ENCODE results near the gene BEND6. TPM values are rescaled to one million over a fixed set of nuclear protein-coding genes. Genes with fewer than 3 reads are reported as not detected.
A peak's percentile ranks its signal among the peaks of the same experiment; 100 is the strongest.

Gene BEND6
- total RNA-seq, 2 donors from 2014 or later: 0.32 to 0.48 TPM

DNA sequence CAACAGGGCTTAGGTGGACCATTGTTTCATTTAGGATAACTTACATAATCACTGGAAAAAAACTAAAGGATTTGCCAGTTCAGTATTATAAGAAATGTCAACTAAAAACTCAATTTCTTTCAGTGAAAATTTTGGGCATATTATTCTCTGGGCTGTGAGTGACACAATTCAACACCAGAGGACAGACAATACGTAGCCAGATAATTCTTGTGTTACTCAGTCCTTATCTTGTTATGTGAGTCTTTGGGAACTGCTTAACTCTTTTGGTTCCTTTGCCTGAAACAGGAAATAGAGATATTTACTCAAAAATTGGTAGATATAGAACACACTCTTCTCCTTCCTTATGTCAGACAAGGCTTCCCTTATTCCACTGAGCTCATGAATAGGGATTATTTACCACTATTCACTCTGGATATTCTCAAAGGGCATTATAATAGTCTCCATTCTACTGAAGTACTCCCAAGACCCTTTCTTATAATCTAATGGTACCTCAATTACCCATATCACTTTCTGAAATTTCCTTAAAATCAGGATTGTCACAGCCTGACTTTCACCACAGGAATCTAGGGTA is 4.9 kb upstream of the BEND6 start:
- H3K27ac Mint-ChIP-seq: no peak overlapping the region

GRCh38 chr6:56951049-56951831 is 3.7 kb upstream of the BEND6 start:
- Mint-ChIP-seq H3K36me3 (ENCODE audit: insufficient read depth in 2 of 2) (peaks cover 2 to 6% of the 10 kb centered on the region in 2 donors), H3K4me3 (no peak overlapping the region), H3K9me3 (no peaks in the 10 kb centered on the region), H3K27ac (no peak overlapping the region), H3K4me1 (ENCODE audit: low read depth) (peaks cover 22% of the 10 kb centered on the region), H3K27me3 (ENCODE audit: low read depth) (peaks cover 76% of the 10 kb centered on the region)
- ATAC-seq (replicated peaks in 1 of 2) (no peak), DNase-seq (no peak)

More for the DNA sequence above, 4.9 kb upstream of the BEND6 start:
- DNase-seq (no peak), ATAC-seq (replicated peaks in 1 of 2) (no peak)
- Mint-ChIP-seq H3K36me3 (ENCODE audit: insufficient read depth in 2 of 2) (peaks cover 2 to 6% of the 10 kb centered on the region in 2 donors), H3K4me3 (no peak overlapping the region), H3K27me3 (ENCODE audit: low read depth) (peaks cover 80% of the 10 kb centered on the region), H3K4me1 (ENCODE audit: low read depth) (peaks cover 13% of the 10 kb centered on the region), H3K9me3 (no peaks in the 10 kb centered on the region)

GRCh38 chr6:56953597-56954402 is 1.1 kb upstream of the BEND6 start:
- DNase-seq (peak; percentile 14 to 19), ATAC-seq (replicated peaks in 1 of 2) (no peak)
- H3K27ac Mint-ChIP-seq: peak overlapping the region; percentile 32

DNA sequence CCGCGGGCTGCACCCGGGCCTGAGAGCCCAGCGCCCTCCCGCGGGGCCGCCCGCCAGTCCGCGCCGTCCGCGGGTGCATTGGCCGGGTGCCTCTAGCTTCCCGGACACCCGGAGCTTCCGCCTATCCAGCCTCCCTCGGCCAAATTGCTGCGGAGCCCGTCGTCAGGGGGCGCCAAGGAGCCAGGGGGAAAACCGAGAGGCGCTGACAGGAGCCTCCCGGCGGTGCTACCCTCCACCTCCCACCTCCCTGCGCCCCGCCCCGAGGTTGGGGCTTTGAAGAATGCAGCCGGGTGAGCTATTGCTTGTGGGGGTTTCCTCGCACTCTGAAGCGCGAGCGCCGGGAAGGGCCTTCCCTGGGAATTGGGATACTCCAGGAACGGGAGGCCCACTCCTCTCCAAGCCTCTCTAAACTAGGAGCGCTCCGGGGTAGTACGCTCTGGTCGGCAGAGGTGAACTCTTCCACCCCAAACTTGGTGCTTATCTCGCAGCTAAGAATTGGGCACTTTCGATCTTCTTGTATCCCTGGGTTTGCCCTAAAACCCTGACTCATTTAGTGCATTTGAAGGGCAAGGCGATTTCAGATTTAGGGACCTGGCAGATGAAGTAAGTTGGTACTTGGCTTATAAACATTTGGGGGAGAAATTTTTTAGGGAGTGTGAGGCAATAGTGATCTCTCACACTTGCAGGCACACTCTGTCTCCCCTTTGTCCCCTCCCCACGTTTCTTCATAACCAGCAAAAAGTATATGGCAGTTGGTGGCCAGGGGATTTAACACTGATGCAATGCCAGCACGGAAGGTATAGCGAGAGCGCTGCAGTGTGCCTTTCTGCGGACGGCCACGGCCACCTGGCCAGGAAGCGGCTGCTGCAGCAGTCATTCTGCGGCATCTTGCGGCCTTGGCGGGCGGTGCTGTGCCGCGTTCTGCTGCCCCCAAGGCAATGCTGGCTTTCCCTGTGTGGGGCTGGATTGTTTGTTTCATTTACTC is 556 bp downstream of the BEND6 start:
- Mint-ChIP-seq H3K4me3 (peak overlapping the region; percentile 79 to 86), H3K9me3 (no peaks in the 10 kb centered on the region), H3K36me3 (ENCODE audit: insufficient read depth in 2 of 2) (peaks cover 2 to 6% of the 10 kb centered on the region in 2 donors), H3K4me1 (ENCODE audit: low read depth) (peaks cover 23% of the 10 kb centered on the region), H3K27me3 (ENCODE audit: low read depth) (peaks cover 82% of the 10 kb centered on the region), H3K27ac (no peak overlapping the region)
- peak; percentile 81 to 86 for DNase-seq
- peak; percentile 73 to 75 for ATAC-seq (replicated peaks in 1 of 2)

More at GRCh38 chr6:56953597-56954402, 1.1 kb upstream of the BEND6 start:
- Mint-ChIP-seq H3K27me3 (ENCODE audit: low read depth) (peaks cover 87% of the 10 kb centered on the region), H3K4me1 (ENCODE audit: low read depth) (peaks cover 23% of the 10 kb centered on the region), H3K4me3 (peak overlapping the region; percentile 91 to 97), H3K36me3 (ENCODE audit: insufficient read depth in 2 of 2) (peaks cover 2 to 6% of the 10 kb centered on the region in 2 donors), H3K9me3 (no peaks in the 10 kb centered on the region)

DNA sequence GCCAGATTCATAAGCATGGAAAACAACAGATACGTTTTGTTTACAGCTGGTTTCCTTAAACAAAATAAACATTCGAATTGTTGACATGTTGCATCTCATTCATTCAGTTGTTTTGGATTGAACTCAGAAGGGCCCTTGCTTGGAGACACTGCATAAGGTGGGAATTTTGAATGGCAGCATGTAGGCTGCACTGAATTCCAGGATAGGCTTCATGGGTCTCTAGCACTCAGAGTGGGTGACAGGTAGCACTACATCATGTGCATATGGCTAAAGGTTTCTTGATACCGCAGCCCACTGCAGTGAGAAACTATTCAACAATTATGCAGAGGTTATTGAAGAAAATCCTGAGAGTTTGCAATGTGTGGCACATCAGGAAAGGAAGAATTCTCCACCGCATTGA is 1.6 kb downstream of the BEND6 start:
- Mint-ChIP-seq H3K27ac (no peak overlapping the region), H3K4me1 (ENCODE audit: low read depth) (peaks cover 23% of the 10 kb centered on the region), H3K36me3 (ENCODE audit: insufficient read depth in 2 of 2) (peaks cover 2 to 6% of the 10 kb centered on the region in 2 donors), H3K27me3 (ENCODE audit: low read depth) (peaks cover 75% of the 10 kb centered on the region), H3K4me3 (no peak overlapping the region), H3K9me3 (no peaks in the 10 kb centered on the region)
- no peak for DNase-seq
- no peak for ATAC-seq (replicated peaks in 1 of 2)

DNA sequence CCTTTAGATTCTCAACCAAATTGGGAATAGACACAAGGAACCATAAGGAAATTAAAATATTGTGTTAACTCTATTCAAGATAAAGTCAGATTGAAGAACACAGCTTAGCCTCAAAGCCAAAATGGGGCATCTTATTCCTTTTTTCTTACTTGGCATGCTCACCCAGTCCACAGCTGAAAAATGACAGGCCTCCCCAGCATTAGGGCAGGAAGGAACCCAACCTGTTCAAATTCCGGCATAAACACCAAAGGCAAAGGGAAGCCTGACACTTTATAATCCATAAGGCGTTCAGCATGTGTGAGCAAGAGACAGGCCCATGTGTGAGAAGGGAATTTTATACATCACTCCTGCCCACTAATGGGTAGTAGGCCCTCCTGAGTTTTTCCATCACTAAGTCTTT is 2.9 kb downstream of the BEND6 start:
- Mint-ChIP-seq H3K4me3 (no peak overlapping the region), H3K27me3 (ENCODE audit: low read depth) (peaks cover 71% of the 10 kb centered on the region), H3K27ac (no peak overlapping the region), H3K9me3 (no peaks in the 10 kb centered on the region), H3K36me3 (ENCODE audit: insufficient read depth in 2 of 2) (peaks cover 2 to 6% of the 10 kb centered on the region in 2 donors), H3K4me1 (ENCODE audit: low read depth) (peaks cover 23% of the 10 kb centered on the region)
- DNase-seq: no peak
- ATAC-seq (replicated peaks in 1 of 2): no peak

DNA sequence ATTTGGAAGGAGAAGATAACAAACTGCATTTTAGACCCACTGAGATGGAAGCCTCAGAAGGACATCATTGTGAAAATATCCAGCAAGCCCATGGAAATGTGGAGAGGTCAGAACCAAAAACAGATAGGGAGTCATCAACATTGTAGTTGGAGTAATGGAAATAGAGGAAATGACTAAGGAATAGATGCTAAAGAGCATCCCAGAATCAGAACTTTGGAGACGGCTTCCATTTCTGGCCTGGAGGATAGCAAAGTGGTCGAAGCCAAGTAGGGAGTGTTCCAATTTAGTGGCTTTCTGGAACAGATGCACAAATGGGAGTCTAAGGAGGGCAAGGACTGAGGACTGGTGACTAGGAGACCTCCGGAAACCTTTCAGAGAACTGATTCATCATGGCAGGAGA is 3.6 kb downstream of the BEND6 start:
- no peak for ATAC-seq (replicated peaks in 1 of 2)
- Mint-ChIP-seq H3K9me3 (no peaks in the 10 kb centered on the region), H3K27me3 (ENCODE audit: low read depth) (peaks cover 65% of the 10 kb centered on the region), H3K27ac (no peak overlapping the region), H3K4me1 (ENCODE audit: low read depth) (peaks cover 19% of the 10 kb centered on the region), H3K36me3 (ENCODE audit: insufficient read depth in 2 of 2) (peaks cover 2 to 6% of the 10 kb centered on the region in 2 donors), H3K4me3 (no peak overlapping the region)
- DNase-seq: no peak

GRCh38 chr6:56959094-56959493 is 4.2 kb downstream of the BEND6 start:
- no peak for ATAC-seq (replicated peaks in 1 of 2)
- H3K4me3 Mint-ChIP-seq: no peak overlapping the region
- peaks cover 2% of the 10 kb centered on the region in 2 donors for H3K36me3 Mint-ChIP-seq (ENCODE audit: insufficient read depth in 2 of 2)
- DNase-seq: no peak
- no peaks in the 10 kb centered on the region for H3K9me3 Mint-ChIP-seq
- no peak overlapping the region for H3K27ac Mint-ChIP-seq
- peaks cover 59% of the 10 kb centered on the region for H3K27me3 Mint-ChIP-seq (ENCODE audit: low read depth)
- peaks cover 13% of the 10 kb centered on the region for H3K4me1 Mint-ChIP-seq (ENCODE audit: low read depth)

DNA sequence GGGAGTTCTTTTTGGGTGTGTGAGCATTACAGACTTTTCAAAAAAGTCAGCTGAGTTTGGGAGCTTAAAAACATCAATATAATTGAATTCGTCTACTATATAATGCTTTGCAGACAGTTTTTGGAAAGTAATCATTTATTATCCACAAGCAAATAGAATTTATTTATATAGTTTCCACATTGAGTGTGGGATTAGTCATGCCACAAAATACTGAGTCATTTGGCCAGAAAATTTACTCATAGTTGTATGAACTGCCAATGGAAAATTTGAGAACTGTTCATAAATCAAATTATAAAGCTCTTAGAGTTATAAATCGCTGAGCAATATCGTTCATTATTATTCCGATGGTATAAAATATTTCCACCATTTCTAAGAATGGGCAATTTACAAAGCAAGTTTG is 5.0 kb downstream of the BEND6 start:
- Mint-ChIP-seq H3K9me3 (no peaks in the 10 kb centered on the region), H3K4me1 (ENCODE audit: low read depth) (peaks cover 10% of the 10 kb centered on the region), H3K36me3 (ENCODE audit: insufficient read depth in 2 of 2) (no peaks in the 10 kb centered on the region), H3K4me3 (no peak overlapping the region), H3K27me3 (ENCODE audit: low read depth) (peaks cover 53% of the 10 kb centered on the region), H3K27ac (no peak overlapping the region)
- ATAC-seq (replicated peaks in 1 of 2): no peak
- DNase-seq: no peak

DNA sequence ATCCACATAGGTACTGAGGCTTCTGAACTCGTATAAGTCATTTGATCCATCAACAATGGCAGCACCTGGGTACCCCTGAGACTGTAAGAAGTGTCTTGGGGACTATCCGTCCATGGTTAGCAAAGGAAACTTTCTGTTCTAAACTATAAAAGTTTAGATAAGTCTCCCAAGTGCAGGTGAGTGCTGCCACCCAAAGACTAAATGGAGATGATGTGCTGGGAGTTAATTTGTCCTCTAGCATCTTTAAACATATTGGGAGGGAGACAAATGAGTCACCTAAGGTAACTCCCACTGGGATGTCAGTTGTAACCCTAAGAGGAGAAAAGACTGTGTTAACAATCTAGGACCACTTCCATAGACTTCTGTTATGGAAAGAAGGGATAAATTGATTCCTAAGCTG is 6.2 kb downstream of the BEND6 start:
- Mint-ChIP-seq H3K4me3 (no peak overlapping the region), H3K27ac (no peak overlapping the region), H3K4me1 (ENCODE audit: low read depth) (peaks cover 2% of the 10 kb centered on the region), H3K27me3 (ENCODE audit: low read depth) (peaks cover 46% of the 10 kb centered on the region), H3K36me3 (ENCODE audit: insufficient read depth in 2 of 2) (no peaks in the 10 kb centered on the region), H3K9me3 (no peaks in the 10 kb centered on the region)
- ATAC-seq (replicated peaks in 1 of 2) (no peak), DNase-seq (no peak)

DNA sequence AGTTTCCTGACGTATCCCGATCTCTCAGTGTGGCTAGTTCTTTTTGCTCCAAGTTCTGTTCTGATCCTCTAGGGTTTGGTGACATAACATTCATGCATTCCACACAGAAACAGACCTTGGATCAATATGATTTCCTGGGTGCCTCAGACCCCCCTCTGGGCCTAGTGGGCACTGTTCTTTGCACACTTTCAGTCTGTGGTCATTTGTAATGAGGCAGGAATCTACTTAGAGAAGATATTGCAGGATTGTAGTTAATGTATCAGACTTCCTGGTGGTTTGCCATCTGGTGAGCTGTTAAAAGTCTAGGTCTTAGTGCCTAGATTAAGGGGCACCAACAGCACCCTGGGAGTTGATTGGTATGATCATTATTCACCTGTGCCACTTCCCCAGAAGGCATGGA is 7.5 kb downstream of the BEND6 start:
- Mint-ChIP-seq H3K9me3 (no peaks in the 10 kb centered on the region), H3K27ac (no peak overlapping the region), H3K36me3 (ENCODE audit: insufficient read depth in 2 of 2) (no peaks in the 10 kb centered on the region), H3K27me3 (ENCODE audit: low read depth) (peaks cover 38% of the 10 kb centered on the region), H3K4me1 (ENCODE audit: low read depth) (no peaks in the 10 kb centered on the region), H3K4me3 (no peak overlapping the region)
- ATAC-seq (replicated peaks in 1 of 2) (no peak), DNase-seq (no peak)

DNA sequence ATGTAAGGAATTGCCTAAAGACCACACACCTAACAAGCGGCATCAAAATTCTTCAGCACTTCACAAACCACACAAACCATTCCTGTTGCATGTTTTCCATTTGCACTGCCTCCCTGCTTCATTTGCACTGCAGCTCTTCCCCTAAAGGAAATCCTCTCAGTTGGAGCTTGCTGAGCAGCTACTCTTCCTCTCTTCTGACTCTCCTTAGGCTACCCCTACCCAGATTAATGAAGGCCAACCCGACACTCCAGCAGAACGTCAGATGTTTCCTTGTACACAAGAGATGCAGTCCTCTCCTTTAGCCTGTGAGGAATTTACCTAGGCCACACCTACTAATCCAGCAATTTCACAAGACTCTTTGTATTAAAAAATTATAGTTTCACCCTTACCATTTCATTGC is 8.1 kb downstream of the BEND6 start:
- no peak overlapping the region for H3K4me3 Mint-ChIP-seq
- peak in 1 of 2 donors; percentile 56 for ATAC-seq (replicated peaks in 1 of 2)
- no peaks in the 10 kb centered on the region for H3K4me1 Mint-ChIP-seq (ENCODE audit: low read depth)
- DNase-seq: no peak
- H3K27me3 Mint-ChIP-seq (ENCODE audit: low read depth): peaks cover 36% of the 10 kb centered on the region
- no peak overlapping the region for H3K27ac Mint-ChIP-seq
- H3K9me3 Mint-ChIP-seq: no peaks in the 10 kb centered on the region
- no peaks in the 10 kb centered on the region for H3K36me3 Mint-ChIP-seq (ENCODE audit: insufficient read depth in 2 of 2)
